Sciatic nerve (tissue), 2 donors: Measurements from ENCODE around the gene OR10X1. TPM values are rescaled to one million over a fixed set of nuclear protein-coding genes. Genes with fewer than 3 reads are reported as not detected.

Experiments used
- ATAC-seq: fragments of 200-7000 bp; cut with Tn5 transposase; one replicate; pipeline ENCODE4 v1.9.1; 2020; ENCODE audit warnings: mild to moderate bottlenecking, moderate library complexity
- DNase-seq: peaks from one replicate; pipeline ENCODE4 v3.0.0-alpha.2; 2020; ENCODE audit warnings: low spot score
- intact Hi-C: fragments of 100-400 bp; cut with DNase I; formaldehyde crosslinking; loops from one replicate; pipeline ENCODE4 v1.14.2; 2022
- total RNA-seq: library from RNA; stranded (reverse); fragmentation: NEBNext Ultra II Directional; extraction: Animal tissue kit (Norgen Biotek cat#: 25700); gene quantifications from one replicate; pipeline ENCODE4 v1.2.1, GENCODE V29; 2021
- donor health status: DM: no; HTN: no; CAD: no.
- donor health status: DM: no; HTN: no; CAD: no.

The OR10X1 gene
- total RNA-seq: not detected

DNA sequence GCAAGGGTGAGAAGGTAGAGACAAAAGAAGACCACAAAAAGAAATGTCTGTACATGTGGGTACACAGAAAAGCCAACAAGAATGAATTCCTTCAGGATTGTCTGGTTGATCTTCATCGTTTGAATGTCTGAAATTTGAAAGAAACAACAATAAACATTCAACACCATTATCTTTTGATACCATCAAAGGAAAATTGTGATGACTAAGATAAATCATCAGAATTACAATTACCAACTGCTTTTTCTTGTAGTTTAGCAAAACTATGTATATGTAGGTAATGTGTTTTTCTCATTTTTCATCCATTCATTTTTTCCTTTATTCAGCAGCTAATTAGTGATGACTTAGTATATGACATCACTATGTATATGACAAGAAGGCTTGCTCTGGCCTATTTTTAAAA is at the start of gene OR10X1:
TSS of gene OR10X1 (minus strand) at position 167 of the 400 bp plus-strand sequence. CDS start at position 167, 0 bp downstream.
- ATAC-seq (no peak), DNase-seq (no peak)

DNA sequence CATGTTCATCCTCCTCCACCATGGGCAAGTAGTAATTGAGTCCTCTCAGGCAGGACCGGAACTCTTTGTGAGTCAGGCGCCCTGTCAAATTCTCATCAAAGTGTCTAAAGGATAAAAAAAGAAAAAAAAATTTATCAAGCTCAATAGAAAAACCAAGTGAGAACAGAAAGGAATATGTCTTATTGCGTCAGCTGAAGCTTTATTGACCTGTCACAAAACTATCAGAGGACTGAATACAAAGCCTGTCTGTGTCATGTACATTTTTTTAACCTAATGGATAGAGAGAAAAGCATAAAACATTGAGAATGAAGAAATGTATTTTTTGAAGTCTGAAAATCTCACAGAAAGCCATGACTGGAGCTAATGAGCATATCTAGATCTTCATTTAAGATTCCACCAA is 34.1 kb upstream of the OR10X1 start:
- no peak for ATAC-seq
- DNase-seq: no peak

More for the DNA sequence above, at the start of gene OR10X1:
- intact Hi-C loops: no loop called here

GRCh38 chr1:158611916-158612315 is 32.2 kb upstream of the OR10X1 start:
- intact Hi-C loops: no loop called here
- DNase-seq (no peak), ATAC-seq (no peak)

More for the DNA sequence above, 34.1 kb upstream of the OR10X1 start:
- intact Hi-C loops: no loop called here

DNA sequence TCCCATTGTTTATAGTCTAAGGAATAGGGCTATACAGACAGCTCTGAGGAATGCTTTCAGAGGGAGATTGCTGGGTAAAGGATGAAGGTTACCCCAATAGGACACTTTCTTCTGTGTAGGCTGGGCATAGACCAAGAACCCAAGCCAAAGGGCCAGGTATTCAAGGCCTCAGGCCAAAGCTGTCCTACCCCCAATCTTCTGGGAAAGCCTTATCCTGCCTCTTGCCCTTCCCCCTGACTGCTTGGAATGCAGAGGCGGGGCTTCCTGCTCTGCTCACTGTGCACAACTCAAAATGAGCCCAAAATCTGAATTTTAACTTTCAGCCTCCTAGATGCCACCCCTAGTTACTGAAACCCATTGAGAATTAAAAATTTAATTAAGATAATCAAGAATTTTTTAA is 27.6 kb upstream of the OR10X1 start:
- DNase-seq: no peak
- intact Hi-C loops: no loop called here
- no peak for ATAC-seq

DNA sequence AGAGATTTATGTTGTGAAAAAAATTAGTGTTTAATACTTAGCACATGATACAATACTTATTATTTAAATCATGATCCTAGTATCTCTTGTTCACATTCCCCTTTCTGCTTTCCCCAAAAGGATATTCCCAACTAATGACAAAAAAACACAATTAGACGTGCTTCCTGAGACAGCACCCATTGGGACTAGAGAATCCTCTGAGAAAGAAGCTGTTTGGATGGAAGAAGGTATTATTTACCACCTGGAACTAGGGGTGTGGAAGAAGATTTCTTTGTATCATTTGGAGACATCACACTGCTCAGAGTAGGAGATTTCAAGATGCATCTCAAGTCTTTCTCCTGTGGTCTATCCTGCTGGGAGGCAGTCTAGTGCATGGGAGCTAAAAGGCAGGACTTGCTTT is 25.3 kb upstream of the OR10X1 start, which contains the start of gene OR10Z1:
TSS of gene OR10Z1 (plus strand) at position 301 of the 400 bp plus-strand sequence. CDS start 1,171 bp downstream, outside the sequence.
- intact Hi-C loops: no loop called here
- no peak for ATAC-seq

GRCh38 chr1:158600735-158601134 is 21.0 kb upstream of the OR10X1 start:
- intact Hi-C loops: no loop called here
- no peak for DNase-seq
- no peak for ATAC-seq

More for the DNA sequence above, 25.3 kb upstream of the OR10X1 start, which contains the start of gene OR10Z1:
- DNase-seq: no peak

DNA sequence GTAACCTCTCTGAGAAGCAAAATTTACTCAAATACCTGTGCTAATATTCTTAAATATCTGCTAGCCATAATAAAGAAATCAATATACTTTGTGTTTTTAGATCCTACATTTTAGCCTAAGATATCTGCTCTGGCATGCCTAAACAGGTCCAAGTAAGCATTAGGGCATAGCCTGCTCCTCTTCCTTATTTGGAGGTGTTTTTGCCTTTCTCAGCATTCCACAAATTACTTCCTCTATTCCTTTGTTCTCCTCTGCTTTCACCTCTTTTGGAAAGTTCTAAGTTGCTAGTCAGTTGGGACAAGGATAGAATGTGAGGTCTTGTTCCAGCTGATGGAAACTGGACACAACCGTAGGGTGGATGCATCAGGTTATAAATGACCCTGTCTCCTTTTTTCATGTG is 7.2 kb upstream of the OR10X1 start:
- DNase-seq (no peak), ATAC-seq (no peak)
- intact Hi-C loops: no loop called here

- DNase-seq (no peak), ATAC-seq (no peak)
- intact Hi-C loops: no loop called here
Observed at GRCh38 chr1:158583962-158584361, 4.3 kb upstream of the OR10X1 start.

- DNase-seq (no peak), ATAC-seq (no peak)
- intact Hi-C loops: no loop called here
Observed at GRCh38 chr1:158577561-158577960, 2.1 kb downstream of the OR10X1 start.

- no peak for DNase-seq
- intact Hi-C loops: no loop called here
Observed at GRCh38 chr1:158572226-158572625, 7.5 kb downstream of the OR10X1 start.

DNA sequence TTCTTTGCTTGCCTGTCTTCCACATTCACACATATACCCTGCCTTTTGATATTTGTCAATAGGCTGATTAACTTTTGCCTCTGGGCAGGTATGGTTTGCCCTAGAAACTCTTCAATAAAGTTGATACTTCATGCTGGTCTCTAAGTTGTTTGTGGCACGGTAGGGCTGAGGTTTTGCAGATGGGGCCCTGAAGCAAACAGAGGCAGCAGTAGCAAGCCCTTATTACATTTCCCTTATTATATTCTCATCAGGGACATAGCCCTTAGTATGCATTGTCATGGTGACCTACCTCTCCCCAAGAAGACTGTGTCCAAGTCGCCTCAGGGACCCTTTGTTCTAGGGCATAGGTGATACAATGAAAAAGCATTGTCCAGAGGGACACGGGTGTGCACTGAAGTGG is 9.2 kb downstream of the OR10X1 start, which contains the start of gene OR6P1:
TSS of gene OR6P1 (minus strand) at position 101 of the 400 bp plus-strand sequence. CDS start 6,976 bp downstream, outside the sequence.
- DNase-seq: no peak
- no peak for ATAC-seq
- intact Hi-C loops: no loop called here

More at GRCh38 chr1:158572226-158572625, 7.5 kb downstream of the OR10X1 start:
- no peak for ATAC-seq

DNA sequence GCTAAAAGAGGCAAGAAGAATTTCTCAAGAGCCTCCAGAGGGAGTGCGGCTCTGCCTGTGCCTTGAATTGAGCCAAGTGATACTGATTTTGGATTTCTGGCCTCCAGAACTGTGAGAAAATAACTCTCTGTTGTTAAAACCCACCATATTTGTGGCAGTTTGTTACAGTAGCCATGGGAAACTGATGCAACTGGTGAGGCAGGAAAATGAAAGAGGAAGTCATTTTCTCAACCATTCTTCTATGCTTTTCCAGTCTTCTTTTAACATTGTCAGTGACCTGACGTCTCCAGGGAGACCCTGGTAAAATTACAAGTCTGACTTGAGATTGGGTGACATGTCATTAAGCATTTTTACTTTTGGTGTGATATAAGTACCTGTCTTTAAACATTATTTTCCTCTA is 15.1 kb downstream of the OR10X1 start:
- DNase-seq (no peak), ATAC-seq (no peak)
- intact Hi-C loops: no loop called here

DNA sequence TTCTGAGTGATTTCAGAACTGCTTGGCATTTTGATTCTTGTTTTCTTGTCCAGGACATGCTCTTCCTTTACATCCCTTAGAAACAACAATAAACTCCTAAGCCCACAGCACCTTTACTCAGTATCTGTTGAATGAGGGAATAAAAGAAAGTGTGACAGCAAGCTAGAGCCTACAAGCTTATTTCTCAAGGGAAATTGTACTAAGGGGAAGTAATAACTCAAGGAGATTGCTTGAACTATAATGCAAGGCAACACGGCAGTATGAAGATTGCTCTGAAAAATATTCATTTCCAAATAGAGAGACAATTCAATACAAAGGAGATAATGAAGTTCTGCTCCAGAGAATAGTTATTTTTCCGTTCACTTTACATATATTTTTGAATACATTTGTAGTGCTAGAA is 15.8 kb downstream of the OR10X1 start:
- ATAC-seq: no peak
- no peak for DNase-seq
- intact Hi-C loops: no loop called here

GRCh38 chr1:158559696-158560095 is 20.0 kb downstream of the OR10X1 start:
- intact Hi-C loops: no loop called here
- ATAC-seq: no peak

GRCh38 chr1:158554352-158554751 is 25.3 kb downstream of the OR10X1 start, which contains the start of gene OR6Y1:
OR6Y1 (minus strand) TSS chr1:158554405; CDS start chr1:158548105, 6,300 bp downstream.
- ATAC-seq (no peak), DNase-seq (no peak)
- intact Hi-C loops: no loop called here

More at GRCh38 chr1:158559696-158560095, 20.0 kb downstream of the OR10X1 start:
- no peak for DNase-seq

GRCh38 chr1:158552296-158552695 is 27.4 kb downstream of the OR10X1 start:
- intact Hi-C loops: no loop called here
- DNase-seq: no peak
- ATAC-seq: no peak

GRCh38 chr1:158547533-158547932 is 32.2 kb downstream of the OR10X1 start:
- ATAC-seq (no peak), DNase-seq (no peak)
- intact Hi-C loops: no loop called here

- DNase-seq (no peak), ATAC-seq (no peak)
- intact Hi-C loops: no loop called here
Observed at GRCh38 chr1:158537609-158538008, 42.1 kb downstream of the OR10X1 start.

- intact Hi-C loops: no loop called here
- no peak for ATAC-seq
- no peak for DNase-seq
Observed at GRCh38 chr1:158534496-158534895, 45.2 kb downstream of the OR10X1 start.
